HG03571 (cell line): Measurements from ENCODE around the gene GULP1.

Source experiments
- ATAC-seq: cut with Tn5 transposase; IDR thresholded peaks from one replicate; pipeline ENCODE4 v1.9.1; 2021; ENCODE audit not compliant: unreplicated experiment

Gene GULP1

GRCh38 chr2:188414869-188415753 lies 123.4 kb downstream of the GULP1 start:
- no peak for ATAC-seq

- no peak for ATAC-seq
Measured at GRCh38 chr2:188415754-188416083, 124.0 kb downstream of the GULP1 start.

- ATAC-seq = no peak
Measured at GRCh38 chr2:188416367-188416766, 124.7 kb downstream of the GULP1 start.

GRCh38 chr2:188422726-188423125 lies 131.1 kb downstream of the GULP1 start:
- ATAC-seq = no peak

GRCh38 chr2:188425266-188425665 lies 133.6 kb downstream of the GULP1 start:
- ATAC-seq = no peak

GRCh38 chr2:188426121-188426520 lies 134.4 kb downstream of the GULP1 start:
- no peak for ATAC-seq

- ATAC-seq = no peak
Measured at GRCh38 chr2:188430705-188431104, 139.0 kb downstream of the GULP1 start.

- ATAC-seq = no peak
Measured at GRCh38 chr2:188434018-188434417, 142.3 kb downstream of the GULP1 start.

- ATAC-seq = no peak
Measured at GRCh38 chr2:188435115-188435514, 143.4 kb downstream of the GULP1 start.

- no peak for ATAC-seq
Measured at GRCh38 chr2:188437537-188437936, 145.9 kb downstream of the GULP1 start.

- no peak for ATAC-seq
Measured at GRCh38 chr2:188439986-188440385, 148.3 kb downstream of the GULP1 start.

GRCh38 chr2:188440849-188441248 lies 149.2 kb downstream of the GULP1 start:
- no peak for ATAC-seq

GRCh38 chr2:188441288-188441947 lies 149.7 kb downstream of the GULP1 start:
- no peak for ATAC-seq

GRCh38 chr2:188443207-188443606 lies 151.5 kb downstream of the GULP1 start:
- no peak for ATAC-seq

GRCh38 chr2:188444106-188444835 lies 152.6 kb downstream of the GULP1 start:
- ATAC-seq = no peak

GRCh38 chr2:188449561-188449960 lies 157.9 kb downstream of the GULP1 start:
- ATAC-seq = no peak

- no peak for ATAC-seq
Measured at GRCh38 chr2:188449971-188450370, 158.3 kb downstream of the GULP1 start.

GRCh38 chr2:188450732-188451483 lies 159.2 kb downstream of the GULP1 start:
- no peak for ATAC-seq

- ATAC-seq = no peak
Measured at GRCh38 chr2:188452084-188452483, 160.4 kb downstream of the GULP1 start.

GRCh38 chr2:188456114-188456909 lies 164.6 kb downstream of the GULP1 start:
- no peak for ATAC-seq
